CD4-positive, alpha-beta T cell (primary cell): ENCODE results near the gene E2F6. TPM values are rescaled to one million over a fixed set of nuclear protein-coding genes. Genes with fewer than 3 reads are reported as not detected.

ENCODE experiments used
- ATAC-seq: fragments of 200-7000 bp; cut with Tn5 transposase; one replicate; pipeline ENCODE4 v1.10.0; 2022; ENCODE audit warnings: mild to moderate bottlenecking; ENCODE audit not compliant: poor library complexity
- CTCF ChIA-PET: fragments of 350-600 bp; sonication (Branson Sonifier 250); formaldehyde crosslinking; loops from one replicate; lab custom pipeline; 2021; ENCODE audit warnings: antibody characterized with exemption, inconsistent platforms; lab: Charles Lee
- POLR2A ChIA-PET: fragments of 350-600 bp; sonication (Branson Sonifier 250); formaldehyde crosslinking; loops from one replicate; lab custom pipeline; 2021; ENCODE audit warnings: antibody characterized with exemption, inconsistent platforms; lab: Charles Lee
- DNase-seq, 14 experiments: peaks; one replicate each; pipeline ENCODE4 v3.0.0-alpha.2; 2013 to 2020; ENCODE audit warnings: mixed read lengths in 2 of 14
- H3K27ac ChIP-seq, 2 donors: one replicate each; pipeline versions ENCODE4 v1.5.1 to v1.7.0; 2013; ENCODE audit warnings: low read length in 2 of 2, low read depth in 1 of 2, mild to moderate bottlenecking in 1 of 2
- H3K27me3 ChIP-seq, 2 experiments: 1 replicate in 1 of 2; 2 replicates in 1 of 2; pipeline versions ENCODE4 v1.6.1 to v1.7.0; 2013; ENCODE audit warnings: low read length in 2 of 2, control low read depth in 1 of 2, mild to moderate bottlenecking in 1 of 2, moderate library complexity in 1 of 2; ENCODE audit not compliant: insufficient read depth in 2 of 2, control insufficient read depth in 1 of 2
- H3K36me3 ChIP-seq: one replicate; pipeline ENCODE4 v1.6.1; 2013; ENCODE audit warnings: low read length, control low read depth; ENCODE audit not compliant: insufficient read depth
- H3K4me1 ChIP-seq: one replicate; pipeline ENCODE4 v1.6.1; 2013; ENCODE audit warnings: low read length, control low read depth; ENCODE audit not compliant: insufficient read depth
- H3K4me3 ChIP-seq: one replicate; pipeline ENCODE4 v1.5.1; 2013; ENCODE audit warnings: mild to moderate bottlenecking, low read length, moderate library complexity
- H3K9me3 ChIP-seq, 2 experiments: 1 replicate in 1 of 2; 2 replicates in 1 of 2; pipeline versions ENCODE4 v1.6.1 to v1.7.0; 2013; ENCODE audit warnings: low read length in 2 of 2, mild to moderate bottlenecking in 2 of 2, control low read depth in 1 of 2, moderate library complexity in 1 of 2; ENCODE audit not compliant: control insufficient read depth in 1 of 2, insufficient read depth in 1 of 2
- H3K27ac Mint-ChIP-seq: one replicate; pipeline ENCODE4 v1.8.0; 2020; ENCODE audit warnings: mixed read lengths
- H3K27me3 Mint-ChIP-seq: one replicate; pipeline ENCODE4 v1.8.0; 2021; ENCODE audit warnings: mixed read lengths
- H3K36me3 Mint-ChIP-seq: one replicate; pipeline ENCODE4 v1.8.0; 2021; ENCODE audit warnings: low read depth, mixed read lengths
- H3K4me1 Mint-ChIP-seq: one replicate; pipeline ENCODE4 v1.8.0; 2021; ENCODE audit warnings: low read depth, mixed read lengths
- H3K4me3 Mint-ChIP-seq: one replicate; pipeline ENCODE4 v1.8.0; 2020; ENCODE audit warnings: mild to moderate bottlenecking, mixed read lengths
- H3K9me3 Mint-ChIP-seq: one replicate; pipeline ENCODE4 v1.8.0; 2020; ENCODE audit warnings: mixed read lengths
- intact Hi-C, 2 experiments: fragments of 100-400 bp; cut with DNase I in 1 of 2; cut with micrococcal nuclease in 1 of 2; formaldehyde crosslinking; loops; one replicate each; pipeline versions ENCODE4 v1.15.1 to v1.9.0; 2023 to 2025; cut with DNase I, micrococcal nuclease
- polyA plus RNA-seq, 2 donors: library from polyadenylated mRNA; unstranded; fragments of 120-200 nt; gene quantifications; one replicate each; pipeline ENCODE4 v1.2.1, GENCODE V29; 2013
- total RNA-seq, 174 experiments: library from RNA in 2 of 174; stranded (reverse) in 2 of 174; gene quantifications; one replicate each; pipeline ENCODE4 v1.2.3 and lab custom pipeline; 2021 to 2026
- TF ChIP-seq, protein P1 (sequence below): fragments of 200-600 bp; IDR thresholded peaks from one replicate; pipeline ENCODE4 v1.8.0; 2022; ENCODE audit warnings: antibody characterized with exemption, mild to moderate bottlenecking

Gene E2F6, protein sequence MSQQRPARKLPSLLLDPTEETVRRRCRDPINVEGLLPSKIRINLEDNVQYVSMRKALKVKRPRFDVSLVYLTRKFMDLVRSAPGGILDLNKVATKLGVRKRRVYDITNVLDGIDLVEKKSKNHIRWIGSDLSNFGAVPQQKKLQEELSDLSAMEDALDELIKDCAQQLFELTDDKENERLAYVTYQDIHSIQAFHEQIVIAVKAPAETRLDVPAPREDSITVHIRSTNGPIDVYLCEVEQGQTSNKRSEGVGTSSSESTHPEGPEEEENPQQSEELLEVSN
- total RNA-seq (1 to 10 TPM; 3.5 to 4.2 TPM), total RNA-seq (lab: John Stamatoyannopoulos, UW) (6.0 to 56.8 (median 15.5) reads per million in 172 experiments)
- polyA plus RNA-seq (2013, experiment 1 of 2): 6.8 TPM
- polyA plus RNA-seq (2013, experiment 2 of 2): 7.0 TPM

DNA sequence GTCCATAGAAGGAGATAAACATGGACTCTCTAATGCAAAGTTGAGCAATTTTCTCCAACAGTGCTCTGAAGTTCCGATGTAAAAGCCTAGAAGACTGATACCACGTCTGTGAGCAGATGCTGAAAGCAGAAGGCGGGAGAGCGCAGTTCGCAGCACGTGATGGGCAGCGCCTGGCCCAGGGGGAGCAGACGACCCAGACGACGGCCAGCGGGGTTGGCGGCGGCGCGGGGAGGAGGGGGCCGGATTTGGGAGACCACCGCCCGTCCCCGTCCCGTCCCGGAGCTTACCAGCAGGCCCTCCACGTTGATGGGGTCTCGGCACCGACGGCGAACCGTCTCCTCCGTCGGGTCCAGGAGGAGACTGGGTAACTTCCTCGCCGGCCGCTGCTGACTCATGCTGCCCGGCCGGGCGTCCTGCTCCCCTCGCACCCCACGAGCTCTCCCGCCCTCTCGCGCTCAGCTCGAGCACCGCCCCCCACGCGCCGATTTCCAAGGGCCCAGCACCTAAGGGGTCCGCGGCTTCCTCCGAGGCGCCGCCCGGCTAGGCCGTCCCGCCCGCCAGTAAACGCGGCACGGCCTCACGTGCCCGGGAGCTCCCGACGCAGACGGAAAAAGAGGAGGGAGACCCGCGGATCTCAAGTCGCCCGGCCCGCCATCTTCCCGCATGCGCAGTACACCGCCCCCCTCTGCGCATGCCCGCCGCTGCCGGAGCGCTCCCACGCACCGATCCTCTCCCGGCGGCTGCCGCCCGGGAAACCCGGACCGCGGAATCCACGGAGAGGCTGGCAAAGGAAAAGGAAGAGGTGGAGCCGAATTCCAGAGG lies at the start of gene E2F6:
E2F6 (minus strand) TSS at position 677 of the 822 bp plus-strand sequence; CDS start at position 395, 282 bp downstream.
- H3K36me3 Mint-ChIP-seq: peaks cover 9% of the 10 kb centered on the region
- POLR2A ChIA-PET: interaction anchor here (1.5 to 2.3 kb wide), 2 partner anchors 310 to 333 kb away, joined by 8 to 9 read pairs; partner anchors contain the start of gene SLC66A3
- no peaks in the 10 kb centered on the region for H3K27me3 Mint-ChIP-seq
- no peaks in the 10 kb centered on the region for H3K27me3 ChIP-seq
- peak; percentile 68 to 88 (median 81) for DNase-seq
- no peaks in the 10 kb centered on the region for H3K9me3 Mint-ChIP-seq
- no peaks in the 10 kb centered on the region for H3K36me3 ChIP-seq
- TF ChIP-seq, protein P1, sequence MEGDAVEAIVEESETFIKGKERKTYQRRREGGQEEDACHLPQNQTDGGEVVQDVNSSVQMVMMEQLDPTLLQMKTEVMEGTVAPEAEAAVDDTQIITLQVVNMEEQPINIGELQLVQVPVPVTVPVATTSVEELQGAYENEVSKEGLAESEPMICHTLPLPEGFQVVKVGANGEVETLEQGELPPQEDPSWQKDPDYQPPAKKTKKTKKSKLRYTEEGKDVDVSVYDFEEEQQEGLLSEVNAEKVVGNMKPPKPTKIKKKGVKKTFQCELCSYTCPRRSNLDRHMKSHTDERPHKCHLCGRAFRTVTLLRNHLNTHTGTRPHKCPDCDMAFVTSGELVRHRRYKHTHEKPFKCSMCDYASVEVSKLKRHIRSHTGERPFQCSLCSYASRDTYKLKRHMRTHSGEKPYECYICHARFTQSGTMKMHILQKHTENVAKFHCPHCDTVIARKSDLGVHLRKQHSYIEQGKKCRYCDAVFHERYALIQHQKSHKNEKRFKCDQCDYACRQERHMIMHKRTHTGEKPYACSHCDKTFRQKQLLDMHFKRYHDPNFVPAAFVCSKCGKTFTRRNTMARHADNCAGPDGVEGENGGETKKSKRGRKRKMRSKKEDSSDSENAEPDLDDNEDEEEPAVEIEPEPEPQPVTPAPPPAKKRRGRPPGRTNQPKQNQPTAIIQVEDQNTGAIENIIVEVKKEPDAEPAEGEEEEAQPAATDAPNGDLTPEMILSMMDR: no peak
- H3K4me1 Mint-ChIP-seq: peaks cover 50% of the 10 kb centered on the region
- CTCF ChIA-PET: interaction anchor here (0.7 to 2.2 kb wide), 7 partner anchors 12 to 1795 kb away, joined by 3 to 7 read pairs (median 4); a partner anchor contains a TSS
- intact Hi-C loops: loop anchor here in 1 of 2 experiments (2.0 to 10.0 kb wide), 5 partner anchors 118 to 771 kb away; partner anchors contain the start of gene LPIN1
- peaks cover 21% of the 10 kb centered on the region for H3K4me1 ChIP-seq
- no peaks in the 10 kb centered on the region for H3K9me3 ChIP-seq
- peak within 1 kb of the TSS; percentile 98 for H3K4me3 Mint-ChIP-seq
- H3K27ac Mint-ChIP-seq: peak within 1 kb of the TSS; percentile 81
- H3K27ac ChIP-seq: peak within 1 kb of the TSS in 1 of 2 donors; percentile 11
- H3K4me3 ChIP-seq: peak within 1 kb of the TSS; percentile 92
- ATAC-seq: peak; percentile 81

DNA sequence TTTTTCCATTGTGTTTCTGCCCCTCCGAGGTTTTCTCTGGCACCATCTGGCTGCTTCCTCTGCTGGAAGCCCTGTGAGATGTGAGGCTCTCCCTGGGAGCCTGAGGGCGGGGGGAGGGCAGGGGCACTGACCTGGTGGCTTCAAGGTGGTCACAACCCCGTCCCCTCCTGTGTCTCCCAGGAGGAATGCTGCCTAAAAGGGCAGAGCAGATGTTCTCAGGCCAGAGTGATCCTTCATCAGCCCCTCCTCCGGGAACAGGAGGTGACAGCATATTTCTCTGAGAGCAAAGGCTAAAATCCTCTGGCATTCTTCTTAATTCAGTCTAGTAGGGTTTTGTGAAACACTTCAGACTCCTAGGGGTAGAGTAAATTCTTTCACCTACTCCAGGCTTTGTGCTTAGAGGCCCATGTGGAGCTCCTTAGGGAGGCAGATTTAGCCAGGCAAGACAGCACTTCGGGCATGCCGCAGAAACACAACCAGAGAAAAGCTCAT lies 49.6 kb upstream of the E2F6 start:
- no peak overlapping the region for H3K4me3 Mint-ChIP-seq
- peaks cover 33% of the 10 kb centered on the region for H3K27me3 Mint-ChIP-seq
- peaks cover 0 to 20% of the 10 kb centered on the region in 2 experiments for H3K9me3 ChIP-seq
- CTCF ChIA-PET: no interaction called here
- peaks cover 0 to 14% of the 10 kb centered on the region in 2 experiments for H3K27me3 ChIP-seq
- TF ChIP-seq, protein P1: no peak
- H3K36me3 ChIP-seq: no peaks in the 10 kb centered on the region
- no peak overlapping the region for H3K27ac ChIP-seq
- POLR2A ChIA-PET: no interaction called here
- no peaks in the 10 kb centered on the region for H3K4me1 Mint-ChIP-seq
- H3K36me3 Mint-ChIP-seq: no peaks in the 10 kb centered on the region
- peaks cover 6% of the 10 kb centered on the region for H3K9me3 Mint-ChIP-seq
- DNase-seq (no peak), ATAC-seq (no peak)
- H3K4me3 ChIP-seq: no peak overlapping the region
- H3K27ac Mint-ChIP-seq: no peak overlapping the region
- no peaks in the 10 kb centered on the region for H3K4me1 ChIP-seq
- intact Hi-C loops: no loop called here

GRCh38 chr2:11514904-11515303 lies 48.9 kb upstream of the E2F6 start:
- TF ChIP-seq, protein P1: no peak
- intact Hi-C loops: no loop called here
- Mint-ChIP-seq H3K27ac (no peak overlapping the region), H3K9me3 (no peaks in the 10 kb centered on the region), H3K36me3 (no peaks in the 10 kb centered on the region), H3K4me1 (no peaks in the 10 kb centered on the region), H3K4me3 (no peak overlapping the region), H3K27me3 (peaks cover 33% of the 10 kb centered on the region)
- H3K4me1 ChIP-seq: no peaks in the 10 kb centered on the region
- no peak overlapping the region for H3K27ac ChIP-seq
- peaks cover 0 to 19% of the 10 kb centered on the region in 2 experiments for H3K9me3 ChIP-seq
- ATAC-seq (no peak), DNase-seq (no peak)
- H3K27me3 ChIP-seq: peaks cover 0 to 14% of the 10 kb centered on the region in 2 experiments
- CTCF ChIA-PET: no interaction called here
- no peak overlapping the region for H3K4me3 ChIP-seq
- no peaks in the 10 kb centered on the region for H3K36me3 ChIP-seq
- POLR2A ChIA-PET: no interaction called here
